ENCODE measurements around the gene SLC32A1. TPM values are rescaled to one million over a fixed set of nuclear protein-coding genes. Genes with fewer than 3 reads are reported as not detected.

The SLC32A1 gene
- not detected for total RNA-seq

- no peak for DNase-seq (ENCODE audit: low spot score)
Measured at GRCh38 chr20:38723848-38724625, at the start of gene SLC32A1. Gene SLC32A1 (plus strand): TSS chr20:38724486. CDS start chr20:38724725, 239 bp downstream.

GRCh38 chr20:38674765-38675133 is 49.5 kb upstream of the SLC32A1 start:
- DNase-seq (ENCODE audit: low spot score): no peak

- no peak for DNase-seq (ENCODE audit: low spot score)
Measured at GRCh38 chr20:38676576-38676975, 47.7 kb upstream of the SLC32A1 start.

- DNase-seq (ENCODE audit: low spot score): no peak
Measured at GRCh38 chr20:38680500-38681306, 43.6 kb upstream of the SLC32A1 start.

- no peak for DNase-seq (ENCODE audit: low spot score)
Measured at GRCh38 chr20:38685271-38685670, 39.0 kb upstream of the SLC32A1 start.

GRCh38 chr20:38685853-38686473 is 38.3 kb upstream of the SLC32A1 start:
- no peak for DNase-seq (ENCODE audit: low spot score)

- no peak for DNase-seq (ENCODE audit: low spot score)
Measured at GRCh38 chr20:38692436-38693411, 31.6 kb upstream of the SLC32A1 start.

- no peak for DNase-seq (ENCODE audit: low spot score)
Measured at GRCh38 chr20:38697306-38697705, 27.0 kb upstream of the SLC32A1 start.

GRCh38 chr20:38698541-38698940 is 25.7 kb upstream of the SLC32A1 start:
- no peak for DNase-seq (ENCODE audit: low spot score)

GRCh38 chr20:38700141-38700540 is 24.1 kb upstream of the SLC32A1 start:
- DNase-seq (ENCODE audit: low spot score): no peak

- no peak for DNase-seq (ENCODE audit: low spot score)
Measured at GRCh38 chr20:38700926-38701325, 23.4 kb upstream of the SLC32A1 start.

- no peak for DNase-seq (ENCODE audit: low spot score)
Measured at GRCh38 chr20:38703526-38703925, 20.8 kb upstream of the SLC32A1 start.

GRCh38 chr20:38704136-38704535 is 20.1 kb upstream of the SLC32A1 start:
- DNase-seq (ENCODE audit: low spot score): no peak

- DNase-seq (ENCODE audit: low spot score): no peak
Measured at GRCh38 chr20:38706509-38706908, 17.8 kb upstream of the SLC32A1 start.

- no peak for DNase-seq (ENCODE audit: low spot score)
Measured at GRCh38 chr20:38714308-38714707, 10.0 kb upstream of the SLC32A1 start.

- DNase-seq (ENCODE audit: low spot score): no peak
Measured at GRCh38 chr20:38715646-38716045, 8.6 kb upstream of the SLC32A1 start.

GRCh38 chr20:38722683-38723016 is 1.6 kb upstream of the SLC32A1 start:
- no peak for DNase-seq (ENCODE audit: low spot score)

- no peak for DNase-seq (ENCODE audit: low spot score)
Measured at GRCh38 chr20:38723017-38723847, 1.1 kb upstream of the SLC32A1 start.

- no peak for DNase-seq (ENCODE audit: low spot score)
Measured at GRCh38 chr20:38724626-38725147, 401 bp downstream of the SLC32A1 start.

- no peak for DNase-seq (ENCODE audit: low spot score)
Measured at GRCh38 chr20:38725148-38725901, 1.0 kb downstream of the SLC32A1 start.

All from ureter (tissue), 1 donor.